Ramos (cell line): Measurements from ENCODE around the gene KIAA1671.

Experiments used
- in situ Hi-C: fragments of 300-500 bp; cut with MboI; formaldehyde crosslinking; loops from one replicate; pipeline ENCODE4 v1.14.3; 2022; ENCODE audit warnings: low sequenced_read_pairs; ENCODE audit not compliant: unreplicated experiment

Gene KIAA1671

DNA sequence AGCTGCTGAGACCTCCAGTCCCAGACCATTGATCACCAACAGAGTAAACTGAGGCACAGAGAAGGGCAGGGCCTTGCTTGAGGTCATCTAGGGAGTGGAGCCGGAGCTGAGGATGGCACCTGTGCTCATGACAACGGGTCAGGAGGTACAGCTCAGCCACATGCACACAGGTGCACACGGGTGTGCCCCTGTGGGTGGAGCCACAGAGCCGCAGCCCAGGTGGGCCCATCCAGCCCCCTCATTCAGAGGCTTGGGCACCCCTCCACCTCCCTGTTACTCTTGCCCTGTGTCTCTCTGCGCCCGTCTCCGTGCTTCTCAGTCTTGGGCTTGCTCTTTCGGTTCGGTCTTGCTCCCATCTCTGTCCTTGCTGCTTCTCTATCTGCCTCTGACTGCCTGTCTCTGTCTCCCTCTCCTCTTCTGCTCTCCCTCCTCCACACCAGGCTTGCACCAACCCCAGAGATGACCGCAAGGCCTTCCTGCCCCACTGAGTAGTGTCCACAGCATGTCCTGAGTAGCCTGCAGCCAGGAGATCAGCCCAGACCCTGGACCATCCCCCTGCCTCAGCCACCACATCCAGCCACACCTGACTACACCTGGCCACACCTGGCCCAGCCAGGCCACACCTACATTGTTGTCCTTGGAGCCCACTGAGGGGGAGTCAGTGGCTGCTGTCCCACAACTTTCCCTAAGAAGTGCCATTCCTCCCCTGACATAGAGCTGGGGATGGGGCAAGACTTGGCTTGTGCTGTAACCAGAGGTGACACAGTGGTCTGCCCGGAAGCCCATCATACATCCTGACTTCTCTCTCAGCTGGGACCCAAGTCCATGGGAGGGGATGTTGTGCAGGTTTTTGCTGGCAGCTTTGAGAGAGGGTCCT lies 207.8 kb downstream of the KIAA1671 start:
- in situ Hi-C loops = no loop called here

DNA sequence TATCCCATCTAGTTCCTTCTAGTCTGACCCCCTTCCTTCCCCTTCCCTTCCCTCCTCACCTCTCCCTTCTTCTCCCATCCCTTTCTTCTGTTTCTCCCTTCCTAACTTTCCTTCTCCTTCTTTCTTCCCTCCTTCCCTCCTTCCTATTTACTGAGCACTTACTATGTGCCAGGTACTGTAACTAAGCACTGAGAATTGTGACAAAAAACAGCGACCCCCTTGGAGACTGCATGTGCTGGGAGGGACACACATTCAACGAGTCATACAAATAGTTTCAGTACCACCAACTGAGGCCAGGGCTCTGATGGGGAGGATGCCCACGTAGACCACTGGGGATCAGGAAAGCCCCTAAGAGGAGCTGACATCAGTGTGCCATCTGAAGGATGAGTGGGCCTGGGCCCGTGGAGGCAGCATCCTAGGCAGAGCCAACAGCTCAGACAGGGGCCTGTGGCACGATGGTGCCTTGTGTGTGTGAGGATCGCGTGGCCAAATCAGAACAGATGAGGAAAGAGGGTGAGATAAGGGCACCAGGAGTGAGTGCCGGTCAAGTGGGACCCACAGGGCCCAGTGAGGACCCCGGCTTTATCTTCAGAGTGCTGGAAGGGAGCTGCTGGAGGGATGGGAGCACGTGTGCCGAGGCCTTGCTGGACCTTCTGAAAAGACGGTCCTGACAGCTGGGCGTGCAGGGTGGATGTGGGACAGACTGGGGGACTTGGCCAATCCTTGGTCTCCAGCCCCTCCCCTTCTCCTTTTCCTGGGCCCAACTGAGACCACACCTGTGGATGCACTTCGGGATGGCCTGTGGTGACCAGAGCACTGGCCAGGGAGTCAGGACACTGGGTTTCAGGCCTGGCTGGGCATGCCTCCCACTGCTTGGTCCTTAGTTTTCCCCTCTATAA lies 208.8 kb downstream of the KIAA1671 start:
- in situ Hi-C loops = no loop called here

DNA sequence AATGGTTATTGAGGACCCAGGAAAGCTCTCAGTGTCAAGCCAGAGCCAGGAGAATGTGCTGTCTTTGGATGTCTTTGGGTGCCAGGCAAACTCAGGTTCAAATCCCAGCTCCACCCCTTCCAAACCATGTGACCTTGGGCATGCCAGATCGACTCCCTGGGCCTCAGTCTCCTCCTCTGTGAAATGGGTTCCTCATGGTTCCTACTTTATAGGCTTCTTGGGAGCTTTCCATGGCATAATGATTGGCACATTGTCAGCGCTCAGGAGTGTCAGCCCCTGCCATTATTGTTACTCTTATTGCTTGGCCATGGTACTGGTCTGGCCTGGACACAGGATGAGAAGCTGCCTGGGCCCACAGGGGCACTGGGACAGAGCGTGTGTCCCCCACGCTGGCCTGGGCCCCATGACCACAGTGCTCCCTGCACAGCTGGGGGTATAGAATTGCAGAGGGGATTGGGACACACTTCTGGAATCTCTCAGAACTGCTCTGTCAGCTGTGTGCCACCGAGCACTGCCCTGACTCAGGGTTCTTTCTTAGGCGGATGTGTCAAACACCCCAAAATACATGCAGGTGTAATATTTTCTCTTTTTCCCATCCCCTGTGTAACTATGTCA lies 209.5 kb downstream of the KIAA1671 start:
- in situ Hi-C loops = no loop called here

- in situ Hi-C loops = no loop called here
These were observed 210.0 kb downstream of the KIAA1671 start for GRCh38 chr22:25162561-25162960.

DNA sequence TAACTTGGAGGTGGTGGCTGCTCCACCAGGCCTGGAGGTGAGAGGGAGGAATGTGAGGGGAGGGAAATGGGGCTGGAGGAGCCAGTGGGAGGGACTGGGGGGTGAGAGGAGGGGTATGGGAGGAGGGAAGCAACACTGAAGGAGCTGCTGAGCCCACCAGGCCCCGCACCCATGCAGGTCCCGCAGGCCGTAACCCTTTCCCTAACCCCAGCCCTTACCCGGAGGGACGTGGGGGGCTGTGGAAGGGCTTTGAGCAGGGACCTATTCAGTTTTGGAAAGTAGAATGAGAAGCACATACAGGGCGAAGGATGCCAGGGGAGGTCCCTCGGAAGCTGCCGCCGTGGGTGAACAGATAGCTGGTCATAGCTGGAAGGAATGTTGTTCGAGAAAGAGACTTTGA lies 213.3 kb downstream of the KIAA1671 start:
- in situ Hi-C loops = no loop called here

- in situ Hi-C loops = no loop called here
These were observed 213.9 kb downstream of the KIAA1671 start for GRCh38 chr22:25166266-25167040.

DNA sequence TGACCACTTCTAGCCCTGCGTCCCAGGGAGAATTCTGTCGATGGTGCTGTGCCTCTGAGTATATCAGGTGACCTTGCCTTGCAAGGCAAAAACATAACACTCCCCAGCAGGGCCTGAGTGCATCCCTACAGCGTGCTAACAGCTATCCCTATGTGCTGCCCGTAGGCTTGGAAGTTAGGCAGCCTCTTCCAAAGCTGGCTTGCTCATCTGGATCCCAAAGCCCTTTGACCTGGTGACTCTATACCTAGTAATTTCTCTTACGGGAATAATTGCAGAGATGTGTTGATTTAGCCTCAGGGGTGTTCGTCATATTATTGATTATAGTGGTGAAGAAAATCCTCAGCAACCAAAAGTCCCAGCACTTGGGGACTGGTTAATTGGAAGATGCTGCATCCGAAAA lies 214.6 kb downstream of the KIAA1671 start:
- in situ Hi-C loops = no loop called here

DNA sequence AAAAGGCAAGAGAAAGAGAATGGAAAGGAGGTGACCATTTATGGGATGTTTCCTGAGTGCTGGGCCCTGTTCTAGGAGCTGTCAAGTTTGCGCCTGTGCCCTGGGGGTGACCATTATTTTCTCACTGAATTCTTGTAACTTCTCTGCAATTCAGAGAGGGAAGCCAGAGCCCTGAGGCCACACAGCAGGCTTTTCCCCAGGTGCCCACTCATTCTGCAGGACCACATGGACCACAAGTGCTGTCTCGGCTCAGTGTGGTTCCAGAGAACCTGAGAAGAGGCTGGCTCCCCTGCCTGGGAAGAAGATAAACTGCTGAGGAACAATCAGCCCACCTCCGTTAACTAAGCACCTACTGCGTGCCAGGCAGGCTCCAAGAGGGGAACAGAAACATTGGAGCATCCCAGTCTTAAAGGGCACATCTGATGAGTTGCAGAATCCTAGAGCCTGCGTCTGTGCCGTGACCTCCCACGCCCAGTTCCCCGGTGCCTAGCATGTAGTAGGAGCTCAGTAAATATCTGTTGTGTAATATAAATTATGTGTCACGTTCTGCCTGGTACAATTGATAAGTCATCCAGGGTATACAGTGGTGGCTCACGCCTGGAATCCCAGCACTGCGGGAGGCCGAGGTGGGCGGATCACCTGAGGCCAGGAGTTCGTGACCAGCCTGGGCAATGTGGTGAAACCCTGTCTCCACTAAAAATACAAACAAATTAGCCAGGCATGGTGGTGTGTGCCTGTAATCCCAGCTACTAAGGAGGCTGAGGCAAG lies 215.5 kb downstream of the KIAA1671 start:
- in situ Hi-C loops = no loop called here

DNA sequence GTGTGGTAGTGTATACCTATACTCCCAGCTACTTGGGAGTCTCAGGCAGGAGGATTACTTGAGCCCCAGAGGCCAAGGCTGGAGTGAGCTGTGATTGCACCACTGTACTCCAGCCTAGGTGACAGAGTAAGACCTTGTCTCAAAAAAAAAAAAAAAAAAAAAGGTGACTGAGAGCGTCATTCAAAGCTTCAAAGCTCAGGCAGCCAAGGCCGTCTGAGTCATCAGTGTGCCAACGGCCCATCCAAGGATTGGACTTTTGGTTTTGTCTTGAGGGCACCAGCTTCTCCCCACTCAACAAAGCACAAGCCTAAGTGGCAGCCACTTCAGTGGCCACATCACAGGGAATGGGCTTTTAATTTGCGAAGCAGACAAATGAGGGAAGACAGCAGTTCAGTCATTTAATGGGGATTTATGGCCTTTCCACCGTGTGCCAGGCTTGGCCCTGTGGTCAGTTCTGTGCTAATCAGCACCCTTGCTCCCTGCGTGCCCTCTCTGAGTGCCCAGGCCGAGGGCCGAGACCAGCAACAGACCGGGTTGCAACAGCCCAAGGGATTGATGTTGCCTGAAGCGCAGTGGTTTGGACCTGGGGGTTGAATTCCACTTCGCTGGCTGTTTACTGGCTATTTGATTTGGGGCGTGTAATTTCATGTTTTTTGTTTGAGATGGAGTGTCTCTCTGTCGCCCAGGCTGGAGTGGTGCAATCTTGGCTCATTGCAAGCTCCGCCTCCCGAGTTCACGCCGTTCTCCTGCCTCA lies 216.9 kb downstream of the KIAA1671 start:
- in situ Hi-C loops = no loop called here

DNA sequence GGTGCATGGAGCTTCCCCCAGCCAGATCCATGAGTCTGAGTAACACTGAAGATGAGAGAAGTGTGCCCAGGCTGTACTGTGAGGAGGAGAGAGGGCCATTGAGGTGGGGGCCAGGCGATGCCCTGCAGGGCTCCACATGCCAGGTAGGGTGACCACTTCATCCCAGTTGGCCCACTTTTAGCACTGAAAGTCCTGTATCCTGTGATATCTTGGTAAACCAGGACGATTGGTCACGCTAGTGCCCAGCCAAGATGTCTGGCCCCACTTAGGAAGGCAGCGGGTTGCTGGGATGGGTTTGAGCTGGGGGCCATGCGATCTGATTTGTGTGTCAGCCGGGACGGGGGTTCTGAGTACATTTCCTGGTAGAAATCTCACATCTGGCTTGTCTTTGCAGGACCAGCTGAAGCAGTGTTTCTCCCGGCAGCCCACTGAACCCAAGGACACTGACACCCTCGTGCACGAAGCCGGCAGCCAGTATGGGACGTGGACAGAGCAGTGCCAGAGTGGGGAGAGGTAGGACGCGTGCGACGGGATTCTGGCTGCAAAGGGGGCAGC lies 218.0 kb downstream of the KIAA1671 start:
- in situ Hi-C loops = no loop called here

GRCh38 chr22:25172153-25172552 lies 219.6 kb downstream of the KIAA1671 start:
- in situ Hi-C loops = no loop called here

DNA sequence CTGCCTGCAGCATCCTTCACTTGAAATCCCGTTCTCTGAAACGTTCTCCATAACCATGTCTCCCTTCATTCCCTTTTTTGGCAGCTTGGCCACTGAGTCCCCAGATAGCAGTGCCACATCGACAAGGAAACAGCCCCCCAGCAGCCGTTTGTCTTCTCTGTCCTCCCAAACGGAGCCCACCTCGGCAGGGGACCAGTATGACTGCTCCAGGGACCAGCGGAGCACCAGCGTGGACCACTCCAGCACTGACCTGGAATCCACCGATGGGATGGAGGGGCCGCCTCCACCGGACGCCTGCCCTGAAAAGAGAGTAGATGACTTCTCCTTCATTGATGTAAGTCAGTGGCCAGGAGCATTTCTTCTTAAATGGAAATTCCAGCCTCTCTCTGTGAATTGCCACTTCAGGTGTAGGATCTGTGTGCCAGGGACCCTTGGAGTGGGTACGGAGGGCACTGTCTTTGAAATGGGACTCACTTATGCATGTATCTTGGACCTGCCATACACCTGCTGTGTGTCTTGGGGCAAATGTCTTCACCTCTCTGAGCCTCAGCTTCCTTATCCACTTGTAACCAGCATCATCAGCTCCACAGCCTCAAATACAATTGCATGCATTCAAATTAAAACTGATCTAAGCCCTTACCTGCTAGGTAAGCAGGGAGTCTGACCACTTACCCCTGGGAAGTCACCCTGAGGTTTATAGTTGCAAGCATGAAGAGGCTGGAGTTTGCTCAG lies 221.8 kb downstream of the KIAA1671 start:
- in situ Hi-C loops = no loop called here

DNA sequence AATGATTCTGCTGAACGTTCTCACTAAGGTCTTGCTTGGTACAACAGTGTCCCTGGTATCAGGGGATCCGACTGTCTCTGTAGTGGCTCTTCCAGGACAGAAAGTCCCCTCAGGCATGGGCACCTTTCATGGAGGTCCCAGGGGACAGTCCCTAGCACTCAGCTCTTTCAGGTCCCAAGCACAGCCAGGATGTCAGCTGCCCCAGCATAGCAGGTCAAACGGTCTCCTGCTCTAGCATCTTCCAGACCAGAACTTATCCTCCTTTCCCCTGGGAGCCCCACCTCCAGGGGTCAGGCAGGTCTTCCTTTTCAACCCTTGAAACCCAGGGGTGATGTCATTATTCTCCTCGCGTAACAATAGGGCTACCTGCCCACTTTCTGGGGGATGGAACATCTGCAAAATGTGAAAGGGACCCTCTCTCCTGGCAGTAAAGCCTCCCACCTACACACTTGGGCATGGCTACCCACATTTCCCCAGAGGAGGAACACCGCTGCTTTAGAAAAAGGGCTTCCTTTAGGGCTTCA lies 222.4 kb downstream of the KIAA1671 start:
- in situ Hi-C loops = no loop called here

GRCh38 chr22:25176175-25176574 lies 223.7 kb downstream of the KIAA1671 start:
- in situ Hi-C loops = no loop called here

DNA sequence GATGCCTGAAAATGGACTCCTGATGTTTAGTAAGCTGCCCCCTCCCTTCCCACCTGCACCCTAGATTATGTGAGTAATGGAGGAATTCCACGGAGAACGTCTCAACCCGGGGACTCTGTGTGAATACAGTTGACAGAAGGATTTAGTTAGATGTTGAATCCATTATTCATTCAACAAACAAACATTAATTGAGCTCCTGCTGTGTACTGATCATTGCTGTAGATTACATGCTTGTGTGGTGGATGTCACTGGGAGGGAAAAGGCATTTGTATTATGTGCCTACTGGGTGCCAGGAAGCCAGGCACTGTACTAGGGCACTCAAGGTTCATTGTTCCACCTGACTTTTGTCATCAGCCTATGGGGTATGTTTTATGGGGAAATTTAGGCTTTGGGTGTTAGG lies 224.3 kb downstream of the KIAA1671 start:
- in situ Hi-C loops = no loop called here

DNA sequence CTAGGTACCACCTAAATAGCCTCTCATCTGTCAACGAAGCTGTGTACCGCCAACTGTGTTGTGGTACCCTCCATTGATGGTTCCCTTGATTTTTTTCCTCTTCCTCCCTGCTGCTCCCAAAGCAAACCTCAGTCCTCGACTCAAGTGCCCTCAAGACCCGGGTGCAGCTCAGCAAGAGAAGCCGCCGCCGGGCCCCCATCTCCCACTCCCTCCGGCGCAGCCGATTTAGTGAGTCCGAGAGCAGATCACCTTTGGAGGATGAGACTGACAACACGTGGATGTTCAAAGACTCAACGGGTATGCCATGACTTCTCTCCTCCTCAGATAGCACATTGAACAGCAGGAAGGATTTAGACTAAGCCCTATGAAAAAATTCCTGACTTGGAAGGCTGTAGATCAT lies 224.7 kb downstream of the KIAA1671 start:
- in situ Hi-C loops = no loop called here

- in situ Hi-C loops = no loop called here
These were observed 225.4 kb downstream of the KIAA1671 start for GRCh38 chr22:25177895-25178294.
